Measurements from ENCODE around the gene APBA2.

The APBA2 gene

GRCh38 chr15:29107971-29108645 is 222.3 kb downstream of the APBA2 start:
- H3K4me1 Mint-ChIP-seq: no peaks in the 10 kb centered on the region
- H3K4me3 Mint-ChIP-seq: no peak overlapping the region
- peaks cover 10% of the 10 kb centered on the region for H3K36me3 Mint-ChIP-seq (ENCODE audit: low read depth)
- H3K27ac Mint-ChIP-seq: no peak overlapping the region
- TF ChIP-seq CTCF (IDR thresholded peaks at IDR 0.05; ENCODE audit: unreplicated experiment in 3 of 3): no peak
- H3K9me3 Mint-ChIP-seq: no peaks in the 10 kb centered on the region
- H3K27me3 Mint-ChIP-seq (ENCODE audit: low read depth): no peaks in the 10 kb centered on the region

GRCh38 chr15:29109762-29110161 is 224.0 kb downstream of the APBA2 start:
- H3K27me3 Mint-ChIP-seq (ENCODE audit: low read depth): peaks cover 6% of the 10 kb centered on the region
- TF ChIP-seq CTCF (IDR thresholded peaks at IDR 0.05; ENCODE audit: unreplicated experiment in 3 of 3): no peak
- no peak overlapping the region for H3K27ac Mint-ChIP-seq
- no peak overlapping the region for H3K4me3 Mint-ChIP-seq
- peaks cover 9% of the 10 kb centered on the region for H3K4me1 Mint-ChIP-seq
- no peaks in the 10 kb centered on the region for H3K9me3 Mint-ChIP-seq
- H3K36me3 Mint-ChIP-seq (ENCODE audit: low read depth): peaks cover 6% of the 10 kb centered on the region

GRCh38 chr15:29110176-29110575 is 224.4 kb downstream of the APBA2 start:
- H3K27ac Mint-ChIP-seq: no peak overlapping the region
- peaks cover 6% of the 10 kb centered on the region for H3K27me3 Mint-ChIP-seq (ENCODE audit: low read depth)
- H3K4me3 Mint-ChIP-seq: no peak overlapping the region
- no peak for TF ChIP-seq CTCF (IDR thresholded peaks at IDR 0.05; ENCODE audit: unreplicated experiment in 3 of 3)
- peaks cover 10% of the 10 kb centered on the region for H3K4me1 Mint-ChIP-seq
- peaks cover 6% of the 10 kb centered on the region for H3K36me3 Mint-ChIP-seq (ENCODE audit: low read depth)
- H3K9me3 Mint-ChIP-seq: no peaks in the 10 kb centered on the region

- TF ChIP-seq CTCF (IDR thresholded peaks at IDR 0.05; ENCODE audit: unreplicated experiment in 3 of 3): no peak
- Mint-ChIP-seq H3K4me3 (no peak overlapping the region), H3K36me3 (ENCODE audit: low read depth) (peaks cover 4% of the 10 kb centered on the region)
These were observed 225.0 kb downstream of the APBA2 start for GRCh38 chr15:29110733-29111132.

GRCh38 chr15:29111705-29112281 is 226.0 kb downstream of the APBA2 start:
- H3K27me3 Mint-ChIP-seq (ENCODE audit: low read depth): peaks cover 6% of the 10 kb centered on the region
- no peak overlapping the region for H3K27ac Mint-ChIP-seq
- peaks cover 10% of the 10 kb centered on the region for H3K4me1 Mint-ChIP-seq
- no peaks in the 10 kb centered on the region for H3K9me3 Mint-ChIP-seq
- no peak overlapping the region for H3K4me3 Mint-ChIP-seq
- TF ChIP-seq CTCF (IDR thresholded peaks at IDR 0.05; ENCODE audit: unreplicated experiment in 3 of 3): no peak
- H3K36me3 Mint-ChIP-seq (ENCODE audit: low read depth): no peaks in the 10 kb centered on the region

More at GRCh38 chr15:29110733-29111132, 225.0 kb downstream of the APBA2 start:
- no peaks in the 10 kb centered on the region for H3K9me3 Mint-ChIP-seq
- H3K27ac Mint-ChIP-seq: no peak overlapping the region
- peaks cover 6% of the 10 kb centered on the region for H3K27me3 Mint-ChIP-seq (ENCODE audit: low read depth)
- peaks cover 10% of the 10 kb centered on the region for H3K4me1 Mint-ChIP-seq
